H1 (cell line): ENCODE results near the gene OSBPL5. TPM values are rescaled to one million over a fixed set of nuclear protein-coding genes. Genes with fewer than 3 reads are reported as not detected.

ENCODE experiments used
- CTCF ChIA-PET: fragments of 300-600 bp; sonication (Branson Sonifier 250); formaldehyde crosslinking; loops from one replicate; lab custom pipeline; 2021; ENCODE audit not compliant: partially characterized antibody; lab: Charles Lee
- POLR2A ChIA-PET: fragments of 300-600 bp; sonication (Branson Sonifier 250); formaldehyde crosslinking; loops from one replicate; lab custom pipeline; 2021; ENCODE audit warnings: inconsistent platforms; ENCODE audit not compliant: partially characterized antibody; lab: Charles Lee
- DNase-seq, 2 experiments: peaks; one replicate each; pipeline versions ENCODE4 v3.0.0 to v3.0.0-alpha.2; 2010 to 2022; ENCODE audit warnings: low spot score in 2 of 2, low read depth in 1 of 2, mixed read lengths in 1 of 2
- FAIRE-seq: peaks from 2 replicates; lab custom pipeline; 2011; peaks lifted over from hg19 to GRCh38; lab: Jason Lieb, UNC
- H2AFZ ChIP-seq: 2 replicates; pipeline ENCODE4 v1.8.1; 2012; ENCODE audit warnings: low read length, inconsistent platforms
- H2AK5ac ChIP-seq: 2 replicates; pipeline ENCODE4 v1.6.1; 2013; ENCODE audit warnings: low read depth, low read length
- H2BK120ac ChIP-seq: replicated peaks from 2 replicates; pipeline ENCODE3; 2013; ENCODE audit warnings: low read depth, low read length, inconsistent platforms
- H2BK12ac ChIP-seq: 2 replicates; pipeline ENCODE4 v1.6.1; 2013; ENCODE audit warnings: low read depth, low read length
- H2BK15ac ChIP-seq: 2 replicates; pipeline ENCODE4 v1.6.1; 2013; ENCODE audit warnings: low read length
- H2BK20ac ChIP-seq: 2 replicates; pipeline ENCODE4 v1.6.1; 2013; ENCODE audit warnings: low read length
- H2BK5ac ChIP-seq: 2 replicates; pipeline ENCODE4 v1.6.1; 2013; ENCODE audit warnings: low read depth, low read length
- H3K14ac ChIP-seq: 2 replicates; pipeline ENCODE4 v1.6.1; 2013; ENCODE audit warnings: inconsistent platforms; ENCODE audit not compliant: insufficient read length
- H3K18ac ChIP-seq: 2 replicates; pipeline ENCODE4 v1.6.1; 2013; ENCODE audit warnings: low read length; ENCODE audit errors: extremely low read depth
- H3K23ac ChIP-seq: 2 replicates; pipeline ENCODE4 v1.6.1; 2013; ENCODE audit warnings: inconsistent platforms; ENCODE audit not compliant: insufficient read length
- H3K23me2 ChIP-seq: 2 replicates; pipeline ENCODE4 v1.6.1; 2013; ENCODE audit warnings: low read depth, low read length
- H3K27ac ChIP-seq: 2 replicates; pipeline ENCODE4 v1.6.1; 2011; ENCODE audit warnings: low read depth, low read length, inconsistent platforms
- H3K27me3 ChIP-seq, 4 experiments: replicated peaks in 1 of 4; 1 replicate in 1 of 4; 2 replicates in 3 of 4; pipeline versions ENCODE4 v1.6.1 to v1.8.1; 2011 to 2013; ENCODE audit warnings: low read length in 3 of 4, mild to moderate bottlenecking in 3 of 4, inconsistent platforms in 2 of 4, mixed read lengths in 2 of 4, moderate library complexity in 1 of 4; ENCODE audit not compliant: control insufficient read depth in 3 of 4, insufficient read depth in 3 of 4; ENCODE audit errors: extremely low read depth in 1 of 4
- H3K36me3 ChIP-seq, 4 experiments: 2 replicates each; pipeline versions ENCODE4 v1.6.1 to v1.8.1; 2011 to 2013; ENCODE audit warnings: mild to moderate bottlenecking in 4 of 4, low read length in 3 of 4, moderate library complexity in 2 of 4, control low read depth in 1 of 4, inconsistent platforms in 1 of 4; ENCODE audit not compliant: insufficient read depth in 4 of 4, control insufficient read depth in 2 of 4
- H3K4ac ChIP-seq: replicated peaks from 2 replicates; pipeline ENCODE3; 2013; ENCODE audit warnings: low read length, low read depth, mixed read lengths, inconsistent platforms; ENCODE audit not compliant: insufficient read length
- H3K4me1 ChIP-seq, 4 experiments: replicated peaks in 1 of 4; 1 replicate in 1 of 4; 2 replicates in 3 of 4; pipeline versions ENCODE4 v1.6.1 to v1.8.1; 2011 to 2013; ENCODE audit warnings: low read length in 3 of 4, inconsistent platforms in 2 of 4, mixed read lengths in 1 of 4; ENCODE audit not compliant: insufficient read depth in 4 of 4, control insufficient read depth in 3 of 4
- H3K4me2 ChIP-seq, 2 experiments: 2 replicates each; pipeline versions ENCODE4 v1.6.1 to v1.8.1; 2011 to 2013; ENCODE audit warnings: low read depth in 2 of 2, low read length in 2 of 2, control low read depth in 1 of 2, inconsistent platforms in 1 of 2, mild to moderate bottlenecking in 1 of 2; ENCODE audit not compliant: insufficient read depth in 1 of 2
- H3K4me3 ChIP-seq, 4 experiments: fragments of 200-600, 300-600 bp in 1 of 4; sonication (generic), shearing (Covaris generic), sonication (Bioruptor Twin) in 1 of 4; 2 replicates each; pipeline versions ENCODE4 v1.5.1 to v1.8.1; 2011 to 2016; ENCODE audit warnings: low read length in 4 of 4, low read depth in 3 of 4, control low read depth in 2 of 4, inconsistent platforms in 2 of 4, mild to moderate bottlenecking in 2 of 4, mixed read lengths in 1 of 4, moderate library complexity in 1 of 4; ENCODE audit not compliant: insufficient read depth in 2 of 4; ENCODE audit errors: extremely low read depth in 1 of 4
- H3K56ac ChIP-seq: replicated peaks from 2 replicates; pipeline ENCODE3; 2013; ENCODE audit warnings: low read depth, mild to moderate bottlenecking, mixed read lengths, low read length, inconsistent platforms; ENCODE audit not compliant: insufficient read length
- H3K79me1 ChIP-seq: 2 replicates; pipeline ENCODE4 v1.6.1; 2013; ENCODE audit warnings: low read depth, low read length, control low read depth
- H3K79me2 ChIP-seq, 2 experiments: 2 replicates each; pipeline versions ENCODE4 v1.6.1 to v1.8.1; 2012 to 2013; ENCODE audit warnings: low read length in 2 of 2, mild to moderate bottlenecking in 2 of 2, inconsistent platforms in 1 of 2; ENCODE audit not compliant: insufficient read depth in 2 of 2, control insufficient read depth in 1 of 2
- H3K9ac ChIP-seq, 4 experiments: replicated peaks in 1 of 4; 1 replicate in 1 of 4; 2 replicates in 3 of 4; pipeline versions ENCODE4 v1.6.1 to v1.8.1; 2011 to 2013; ENCODE audit warnings: low read depth in 3 of 4, low read length in 3 of 4, control low read depth in 2 of 4, mild to moderate bottlenecking in 2 of 4, moderate library complexity in 2 of 4, inconsistent platforms in 1 of 4; ENCODE audit errors: extremely low read depth in 1 of 4
- H3K9me3 ChIP-seq, 2 experiments: 2 replicates each; pipeline versions ENCODE4 v1.6.1 to v1.8.1; 2012 to 2013; ENCODE audit warnings: mild to moderate bottlenecking in 2 of 2, moderate library complexity in 2 of 2, control low read depth in 1 of 2, inconsistent platforms in 1 of 2, low read depth in 1 of 2, low read length in 1 of 2, mixed read lengths in 1 of 2; ENCODE audit not compliant: insufficient read depth in 2 of 2
- H4K20me1 ChIP-seq, 2 experiments: replicated peaks in 1 of 2; 2 replicates each; pipeline versions ENCODE3 to v1.8.1; 2011 to 2013; ENCODE audit warnings: inconsistent platforms in 2 of 2, low read length in 2 of 2, mild to moderate bottlenecking in 1 of 2; ENCODE audit not compliant: insufficient read depth in 2 of 2, control insufficient read depth in 1 of 2
- H4K5ac ChIP-seq: 2 replicates; pipeline ENCODE4 v1.6.1; 2013; ENCODE audit warnings: low read length, low read depth, mixed read lengths, inconsistent platforms; ENCODE audit not compliant: insufficient read length
- H4K8ac ChIP-seq: 2 replicates; pipeline ENCODE4 v1.8.0; 2013; ENCODE audit warnings: mild to moderate bottlenecking, moderate library complexity, low read length, inconsistent platforms; ENCODE audit not compliant: insufficient read depth; ENCODE audit errors: extremely low read depth
- H4K91ac ChIP-seq: replicated peaks from 2 replicates; pipeline ENCODE3; 2013; ENCODE audit warnings: low read length, mixed read lengths, inconsistent platforms; ENCODE audit not compliant: insufficient read length
- ATF3 ChIP-seq: IDR thresholded peaks from 2 replicates; pipeline ENCODE4 v1.6.1; 2011; ENCODE audit warnings: low read depth, mild to moderate bottlenecking, low read length; ENCODE audit not compliant: insufficient read depth
- CHD1 ChIP-seq: IDR thresholded peaks from 2 replicates; pipeline ENCODE4 v1.6.1; 2012; ENCODE audit warnings: low read depth, low read length, improper control_type of control experiment
- GTF2F1 ChIP-seq: IDR thresholded peaks from 2 replicates; pipeline ENCODE4 v1.6.1; 2012; ENCODE audit warnings: low read depth, low read length, improper control_type of control experiment, borderline replicate concordance
- HDAC6 ChIP-seq: IDR thresholded peaks from one replicate; pipeline ENCODE4 v1.7.1; 2012; ENCODE audit warnings: low read depth, mild to moderate bottlenecking, inconsistent platforms, low read length, moderate library complexity
- NRF1 ChIP-seq: IDR thresholded peaks from 2 replicates; pipeline ENCODE4 v1.6.1; 2011; ENCODE audit warnings: mild to moderate bottlenecking, low read depth, low read length, improper control_type of control experiment
- POU5F1 ChIP-seq: IDR thresholded peaks from 2 replicates; pipeline ENCODE4 v1.6.1; 2011; ENCODE audit warnings: low read depth, mild to moderate bottlenecking, low read length, moderate library complexity
- SAP30 ChIP-seq: fragments of 300-600 bp; sonication (generic); IDR thresholded peaks from 2 replicates; pipeline ENCODE4 v1.7.1; 2012; ENCODE audit warnings: low read length, moderate library complexity, mild to moderate bottlenecking, inconsistent platforms; ENCODE audit not compliant: insufficient read depth, insufficient replicate concordance
- SP4 ChIP-seq: IDR thresholded peaks from 2 replicates; pipeline ENCODE4 v1.6.1; 2012; ENCODE audit warnings: low read length, inconsistent platforms
- TBP ChIP-seq: IDR thresholded peaks from 2 replicates; pipeline ENCODE4 v1.6.1; 2011; ENCODE audit warnings: low read depth, low read length, improper control_type of control experiment
- TEAD4 ChIP-seq: IDR thresholded peaks from 2 replicates; pipeline ENCODE4 v1.6.1; 2012; ENCODE audit warnings: low read depth, low read length, inconsistent platforms, mixed read lengths
- WGBS, 2 experiments: shearing (Covaris generic) in 1 of 2; methylation state at CpG; one replicate each; pipeline versions ENCODE4 v1.1.6 to v1.1.7; 2013 to 2015; ENCODE audit warnings: low lambda C conversion rate in 2 of 2, mixed read lengths in 2 of 2, inconsistent platforms in 1 of 2, low coverage in 1 of 2, missing lambda C conversion rate in 1 of 2; ENCODE audit not compliant: insufficient replicate concordance in 2 of 2, insufficient coverage in 1 of 2, insufficient read length in 1 of 2; ENCODE audit errors: extremely low coverage in 1 of 2, missing lambda C conversion rate in 1 of 2; 5-methylcytosine and 5-hydroxymethylcytosine counted together
- polyA plus RNA-seq, 7 experiments: library from polyadenylated mRNA; depleted of rRNA in 3 of 7; stranded (reverse) in 5 of 7; unstranded in 2 of 7; fragments of >200 nt in 5 of 7; fragments of 200-250 nt in 2 of 7; gene quantifications; 1 replicate in 5 of 7; 2 replicates in 1 of 7; 4 replicates in 1 of 7; pipeline versions ENCODE4 v1.2.1 to v1.2.3, GENCODE V29; 2011 to 2013; ENCODE audit warnings: missing spikeins in 2 of 7, mixed read lengths in 2 of 7
- total RNA-seq: library from RNA; stranded (reverse); fragmentation: NEBNext Ultra II Directional; extraction: Animal tissue kit (Norgen Biotek cat#: 25700); gene quantifications from 2 replicates; pipeline ENCODE4 v1.2.1, GENCODE V29; 2021
- TF ChIP-seq, protein P1 (sequence below), 3 experiments: IDR thresholded peaks; 1 replicate in 2 of 3; 2 replicates in 1 of 3; pipeline versions ENCODE4 v1.5.1 to v1.6.1; 2011; ENCODE audit warnings: low read length in 3 of 3, mild to moderate bottlenecking in 3 of 3, inconsistent platforms in 2 of 3, low read depth in 1 of 3, moderate library complexity in 1 of 3; ENCODE audit not compliant: insufficient read depth in 1 of 3; ENCODE audit errors: control extremely low read depth in 1 of 3

Gene OSBPL5
- total and polyA plus RNA-seq, 2 of the 8 experiments (the other 6 are each of a cell fraction or from before 2014, with no cell fraction given) = 3.4 to 9.9 TPM

- H3K4me2 ChIP-seq = no peak overlapping the region
- H2BK120ac ChIP-seq = no peak overlapping the region
- no peak overlapping the region for H3K56ac ChIP-seq
- no peaks in the 10 kb centered on the region; a peak in 2 of 7 replicates for H3K4me1 ChIP-seq
- H2BK12ac ChIP-seq = no peak overlapping the region
- no peak overlapping the region for H2BK20ac ChIP-seq
- CTCF ChIA-PET = interaction anchor here (0.9 to 3.5 kb wide), 7 partner anchors 10 to 92 kb away, joined by 3 to 25 read pairs (median 4); no protein-coding TSS in a partner anchor
- no peak overlapping the region for H3K14ac ChIP-seq
- H3K79me1 ChIP-seq = no peaks in the 10 kb centered on the region
- no peak overlapping the region for H3K23ac ChIP-seq
- DNase-seq = no peak
- H2BK5ac ChIP-seq = no peak overlapping the region
- H4K20me1 ChIP-seq = peaks cover 0 to 2% of the 10 kb centered on the region in 2 experiments
- H3K4ac ChIP-seq = no peak overlapping the region
- no peaks in the 10 kb centered on the region for H3K9me3 ChIP-seq
- no peak for FAIRE-seq
- H2BK15ac ChIP-seq = no peak overlapping the region
- no peak overlapping the region for H4K91ac ChIP-seq
- no peak overlapping the region for H2AFZ ChIP-seq
- H3K18ac ChIP-seq = no peak overlapping the region
- WGBS, 2 experiments = 80% methylated on average over 8 of the region's 10 CpGs; no CpG with 5 or more reads in 1 of the 2 experiments
- no peaks in the 10 kb centered on the region; a peak in 1 of 7 replicates for H3K27me3 ChIP-seq
- H3K27ac ChIP-seq = no peak overlapping the region
- H3K23me2 ChIP-seq = peaks cover 8% of the 10 kb centered on the region; the same call in 1 of the 2 replicates
- H4K8ac ChIP-seq = no peak overlapping the region
- no peaks in the 10 kb centered on the region for H3K36me3 ChIP-seq
- H3K4me3 ChIP-seq = no peak overlapping the region
- POLR2A ChIA-PET = interaction anchor here (2.1 to 2.8 kb wide), 2 partner anchors 9 kb away, joined by 6 to 7 read pairs; no protein-coding TSS in a partner anchor
- no peak overlapping the region for H4K5ac ChIP-seq
- no peak overlapping the region for H3K9ac ChIP-seq
- no peak overlapping the region for H2AK5ac ChIP-seq
- H3K79me2 ChIP-seq = no peaks in the 10 kb centered on the region
- no peak for TF ChIP-seq CHD1
- TF ChIP-seq TEAD4 = no peak
- TF ChIP-seq HDAC6 = no peak
- TF ChIP-seq TBP = no peak
- TF ChIP-seq SP4 = no peak
- no peak for TF ChIP-seq SAP30
- TF ChIP-seq, protein P1, sequence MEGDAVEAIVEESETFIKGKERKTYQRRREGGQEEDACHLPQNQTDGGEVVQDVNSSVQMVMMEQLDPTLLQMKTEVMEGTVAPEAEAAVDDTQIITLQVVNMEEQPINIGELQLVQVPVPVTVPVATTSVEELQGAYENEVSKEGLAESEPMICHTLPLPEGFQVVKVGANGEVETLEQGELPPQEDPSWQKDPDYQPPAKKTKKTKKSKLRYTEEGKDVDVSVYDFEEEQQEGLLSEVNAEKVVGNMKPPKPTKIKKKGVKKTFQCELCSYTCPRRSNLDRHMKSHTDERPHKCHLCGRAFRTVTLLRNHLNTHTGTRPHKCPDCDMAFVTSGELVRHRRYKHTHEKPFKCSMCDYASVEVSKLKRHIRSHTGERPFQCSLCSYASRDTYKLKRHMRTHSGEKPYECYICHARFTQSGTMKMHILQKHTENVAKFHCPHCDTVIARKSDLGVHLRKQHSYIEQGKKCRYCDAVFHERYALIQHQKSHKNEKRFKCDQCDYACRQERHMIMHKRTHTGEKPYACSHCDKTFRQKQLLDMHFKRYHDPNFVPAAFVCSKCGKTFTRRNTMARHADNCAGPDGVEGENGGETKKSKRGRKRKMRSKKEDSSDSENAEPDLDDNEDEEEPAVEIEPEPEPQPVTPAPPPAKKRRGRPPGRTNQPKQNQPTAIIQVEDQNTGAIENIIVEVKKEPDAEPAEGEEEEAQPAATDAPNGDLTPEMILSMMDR (IDR thresholded peaks at IDR 0.05; ENCODE audit: control extremely low read depth in 1 of 3, insufficient read depth in 1 of 3, low read depth in 1 of 3, low read length in 3 of 3) = no peak
- TF ChIP-seq NRF1 = no peak
- TF ChIP-seq POU5F1 = no peak
- TF ChIP-seq GTF2F1 = no peak
- TF ChIP-seq ATF3 = no peak
These were observed 35.9 kb downstream of the OSBPL5 start for GRCh38 chr11:3129181-3129590.
